HG03025 (cell line): ENCODE results near the gene CBLN4.

Source experiments
- ATAC-seq: cut with Tn5 transposase; IDR thresholded peaks from one replicate; pipeline ENCODE4 v1.9.1; 2021; ENCODE audit warnings: mild to moderate bottlenecking, moderate library complexity; ENCODE audit not compliant: unreplicated experiment, low FRiP score

CBLN4 gene

GRCh38 chr20:55947701-55948100, 57.6 kb downstream of the CBLN4 start:
- ATAC-seq, result no peak
